Measurements from ENCODE around the gene USP35.

Gene USP35

DNA sequence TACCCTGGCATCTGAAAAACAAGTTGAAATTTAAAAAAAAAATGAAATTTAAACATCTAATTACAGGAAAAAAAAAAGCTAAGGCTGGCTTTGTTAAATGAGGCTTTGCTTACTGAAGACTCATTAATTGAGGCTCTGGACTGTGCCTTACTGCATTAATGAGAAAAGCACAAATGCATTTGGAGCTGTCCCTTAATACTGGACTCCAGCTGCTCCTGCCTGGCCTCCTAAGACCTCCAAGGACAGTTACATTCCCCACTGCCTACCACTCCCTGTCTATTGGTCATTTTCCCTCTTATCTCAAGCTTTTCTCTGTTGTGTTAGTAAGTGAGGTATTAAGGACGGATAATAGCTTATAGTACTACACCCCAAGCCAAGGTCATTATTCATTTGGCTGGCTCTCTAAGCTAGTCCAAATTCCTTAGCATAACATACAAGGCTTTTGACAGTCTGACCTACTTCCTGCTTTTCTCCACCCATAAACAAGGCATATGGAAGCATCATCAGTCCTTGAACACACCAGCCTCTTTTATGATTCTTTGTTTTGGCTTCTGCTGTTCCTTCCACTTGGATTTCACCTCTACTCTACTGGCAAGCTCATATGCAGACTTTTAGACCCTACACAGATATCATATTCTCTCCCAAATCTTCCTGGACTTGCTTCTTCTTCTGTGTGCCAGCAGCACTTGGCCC, 62.5 kb downstream of the USP35 start:
- no peak for DNase-seq (ENCODE audit: low read depth)
- TF ChIP-seq, protein P1, sequence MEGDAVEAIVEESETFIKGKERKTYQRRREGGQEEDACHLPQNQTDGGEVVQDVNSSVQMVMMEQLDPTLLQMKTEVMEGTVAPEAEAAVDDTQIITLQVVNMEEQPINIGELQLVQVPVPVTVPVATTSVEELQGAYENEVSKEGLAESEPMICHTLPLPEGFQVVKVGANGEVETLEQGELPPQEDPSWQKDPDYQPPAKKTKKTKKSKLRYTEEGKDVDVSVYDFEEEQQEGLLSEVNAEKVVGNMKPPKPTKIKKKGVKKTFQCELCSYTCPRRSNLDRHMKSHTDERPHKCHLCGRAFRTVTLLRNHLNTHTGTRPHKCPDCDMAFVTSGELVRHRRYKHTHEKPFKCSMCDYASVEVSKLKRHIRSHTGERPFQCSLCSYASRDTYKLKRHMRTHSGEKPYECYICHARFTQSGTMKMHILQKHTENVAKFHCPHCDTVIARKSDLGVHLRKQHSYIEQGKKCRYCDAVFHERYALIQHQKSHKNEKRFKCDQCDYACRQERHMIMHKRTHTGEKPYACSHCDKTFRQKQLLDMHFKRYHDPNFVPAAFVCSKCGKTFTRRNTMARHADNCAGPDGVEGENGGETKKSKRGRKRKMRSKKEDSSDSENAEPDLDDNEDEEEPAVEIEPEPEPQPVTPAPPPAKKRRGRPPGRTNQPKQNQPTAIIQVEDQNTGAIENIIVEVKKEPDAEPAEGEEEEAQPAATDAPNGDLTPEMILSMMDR (IDR thresholded peaks at IDR 0.05; ENCODE audit: control insufficient read depth, insufficient read depth, low read depth, low read length, missing control alignments) = no peak
- H3K4me3 ChIP-seq (ENCODE audit: control insufficient read depth, low read depth, low read length) = no peak overlapping the region

DNA sequence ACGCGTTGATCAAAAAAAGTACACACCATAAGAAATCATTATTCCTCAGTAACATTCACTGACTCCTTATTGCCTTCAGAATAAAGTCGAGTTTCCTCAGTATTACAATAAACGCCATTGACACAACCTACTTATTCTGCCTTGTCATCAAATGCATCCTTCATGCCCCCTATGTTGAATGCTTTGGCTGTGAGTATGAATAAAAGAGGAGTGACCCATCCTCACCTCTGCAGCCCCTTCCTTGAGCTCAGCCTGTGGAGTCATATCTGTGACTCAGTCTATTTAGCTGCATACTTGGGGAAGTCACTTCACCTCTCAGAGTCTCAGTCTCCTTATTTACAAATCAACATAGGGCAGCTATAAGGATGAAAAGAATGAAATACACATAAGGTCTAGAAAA, 65.1 kb downstream of the USP35 start:
- no peak overlapping the region for H3K4me3 ChIP-seq (ENCODE audit: control insufficient read depth, low read depth, low read length)
- TF ChIP-seq, protein P1 (IDR thresholded peaks at IDR 0.05; ENCODE audit: control insufficient read depth, insufficient read depth, low read depth, low read length, missing control alignments) = no peak

DNA sequence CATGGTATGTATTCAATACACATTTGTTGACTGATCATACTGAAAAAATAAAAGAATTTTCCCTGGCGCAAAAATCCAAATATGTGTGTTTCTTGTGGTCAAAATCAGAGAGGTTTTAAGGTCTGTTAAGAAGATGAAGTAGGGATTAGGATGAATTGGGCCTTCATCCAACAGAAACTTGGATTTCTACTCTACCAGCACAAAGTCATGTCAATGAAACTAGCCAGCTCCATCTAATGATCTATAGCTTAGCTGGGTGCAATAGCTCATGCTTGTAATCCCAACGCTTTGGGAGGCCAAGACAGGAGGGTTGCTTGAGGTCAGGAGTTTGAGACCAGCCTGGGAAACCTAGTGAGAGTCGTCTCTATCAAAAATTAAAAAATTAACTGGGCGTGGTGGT, 65.5 kb downstream of the USP35 start:
- DNase-seq (ENCODE audit: low read depth) = no peak
- no peak overlapping the region for H3K4me3 ChIP-seq (ENCODE audit: control insufficient read depth, low read depth, low read length)
- TF ChIP-seq, protein P1 (IDR thresholded peaks at IDR 0.05; ENCODE audit: control insufficient read depth, insufficient read depth, low read depth, low read length, missing control alignments) = no peak

More for the DNA sequence above, 65.1 kb downstream of the USP35 start:
- no peak for DNase-seq (ENCODE audit: low read depth)

DNA sequence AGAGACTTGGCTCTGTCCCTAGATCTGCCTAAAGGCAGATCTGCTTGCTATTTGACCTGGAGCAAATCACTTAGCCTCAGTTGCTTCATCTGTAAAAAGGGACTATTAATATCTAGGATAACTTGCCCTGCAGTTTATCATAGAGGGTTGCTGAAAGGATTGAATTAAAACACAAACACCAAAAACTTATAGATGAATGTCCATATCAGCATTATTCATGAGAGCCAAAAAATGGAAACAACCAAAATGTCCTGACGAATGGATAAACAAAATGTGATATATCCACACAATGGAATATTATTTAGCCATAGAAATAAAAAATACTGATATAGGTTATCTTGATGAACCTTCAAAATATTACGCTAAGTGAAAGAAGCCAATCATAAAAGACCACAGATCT, 67.2 kb downstream of the USP35 start:
- TF ChIP-seq, protein P1 (IDR thresholded peaks at IDR 0.05; ENCODE audit: control insufficient read depth, insufficient read depth, low read depth, low read length, missing control alignments) = no peak
- DNase-seq (ENCODE audit: low read depth) = no peak

DNA sequence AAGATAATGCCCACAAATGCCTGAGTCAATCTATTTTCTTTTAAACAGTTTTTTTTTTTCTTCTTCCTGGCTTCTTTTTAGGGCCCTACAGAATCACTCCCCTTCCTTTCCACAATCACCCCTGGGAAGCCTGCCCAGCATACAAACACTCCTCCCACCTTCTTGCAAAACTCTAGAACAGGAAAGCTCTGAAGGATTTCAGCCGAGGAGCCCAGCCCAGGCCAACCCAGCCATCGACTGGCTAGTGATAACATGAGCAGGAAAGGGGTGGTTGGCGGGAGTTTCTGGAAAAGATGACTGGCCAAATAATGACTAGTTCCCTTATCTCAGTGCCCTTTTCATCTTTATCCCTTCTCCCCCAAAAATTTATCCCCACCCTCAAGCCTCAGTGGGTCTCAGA, 68.2 kb downstream of the USP35 start:
- no peak overlapping the region for H3K4me3 ChIP-seq (ENCODE audit: control insufficient read depth, low read depth, low read length)
- DNase-seq (ENCODE audit: low read depth) = peak; percentile 71
- TF ChIP-seq, protein P1 (IDR thresholded peaks at IDR 0.05; ENCODE audit: control insufficient read depth, insufficient read depth, low read depth, low read length, missing control alignments) = no peak

More for the DNA sequence above, 67.2 kb downstream of the USP35 start:
- no peak overlapping the region for H3K4me3 ChIP-seq (ENCODE audit: control insufficient read depth, low read depth, low read length)

DNA sequence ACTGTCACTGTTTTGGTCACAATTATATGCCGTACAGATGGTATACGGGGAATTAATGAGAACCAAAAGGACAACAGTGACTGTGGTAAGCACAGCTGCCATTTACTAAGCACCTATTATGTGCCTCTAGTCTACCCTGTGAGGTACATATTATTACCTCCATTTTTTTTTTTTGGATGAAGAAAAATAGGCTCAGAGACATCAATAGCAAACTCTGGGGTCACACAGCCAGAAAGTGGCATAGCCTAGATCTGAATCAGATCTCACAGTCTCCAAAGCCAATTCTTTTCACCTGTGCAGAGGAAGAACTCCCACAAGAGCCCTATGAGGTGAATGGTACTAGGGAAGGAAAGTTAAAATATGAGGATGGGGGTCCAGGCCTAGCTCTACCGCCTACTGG, 68.9 kb downstream of the USP35 start:
- TF ChIP-seq, protein P1 (IDR thresholded peaks at IDR 0.05; ENCODE audit: control insufficient read depth, insufficient read depth, low read depth, low read length, missing control alignments) = no peak
- DNase-seq (ENCODE audit: low read depth) = no peak
- H3K4me3 ChIP-seq (ENCODE audit: control insufficient read depth, low read depth, low read length) = no peak overlapping the region

Data from AG09309 (cell line).